Ascending aorta (tissue), 2 donors: Measurements from ENCODE around the gene MAP3K7CL. TPM values are rescaled to one million over a fixed set of nuclear protein-coding genes. Genes with fewer than 3 reads are reported as not detected.

Experiments
- DNase-seq, 2 donors: peaks; one replicate each; pipeline ENCODE4 v3.0.0-alpha.2; 2019; ENCODE audit warnings: low spot score in 2 of 2
- H3K27ac ChIP-seq, 2 donors: fragments of 200-600 bp; sonication (generic); one replicate each; pipeline ENCODE4 v1.5.1; 2016 to 2017; ENCODE audit warnings: mild to moderate bottlenecking in 1 of 2
- H3K27me3 ChIP-seq: fragments of 200-600 bp; sonication (generic); one replicate; pipeline ENCODE4 v1.5.1; 2017
- H3K36me3 ChIP-seq, 2 donors: fragments of 200-600 bp; sonication (generic); one replicate each; pipeline ENCODE4 v1.5.1; 2016
- H3K4me1 ChIP-seq, 2 donors: fragments of 200-600 bp; sonication (generic); one replicate each; pipeline ENCODE4 v1.5.1; 2016 to 2017; ENCODE audit warnings: mild to moderate bottlenecking in 1 of 2
- H3K4me3 ChIP-seq, 2 donors: fragments of 200-600 bp; sonication (generic); one replicate each; pipeline ENCODE4 v1.5.1; 2016 to 2017; ENCODE audit warnings: mild to moderate bottlenecking in 1 of 2
- H3K9me3 ChIP-seq, 2 donors: fragments of 200-600 bp; sonication (generic); one replicate each; pipeline ENCODE4 v1.5.1; 2016
- intact Hi-C: fragments of 100-400 bp; cut with DNase I; formaldehyde crosslinking; loops from one replicate; pipeline ENCODE4 v1.15.1; 2023
- total RNA-seq: library from RNA; depleted of rRNA; stranded (reverse); fragments of >200 nt; gene quantifications from one replicate; pipeline ENCODE4 v1.1.0, GENCODE V29; 2016
- TF ChIP-seq, protein P1 (sequence below), 3 experiments: fragments of 200-600 bp in 2 of 3; fragments of 450-650 bp in 1 of 3; sonication (generic) in 2 of 3; IDR thresholded peaks; one replicate each; pipeline ENCODE4 v1.5.1; 2016 to 2019; ENCODE audit warnings: antibody characterized with exemption in 3 of 3, mild to moderate bottlenecking in 1 of 3, moderate library complexity in 1 of 3

MAP3K7CL gene
- total RNA-seq, 1 donor from 2014 or later, result 6.9 TPM

DNA sequence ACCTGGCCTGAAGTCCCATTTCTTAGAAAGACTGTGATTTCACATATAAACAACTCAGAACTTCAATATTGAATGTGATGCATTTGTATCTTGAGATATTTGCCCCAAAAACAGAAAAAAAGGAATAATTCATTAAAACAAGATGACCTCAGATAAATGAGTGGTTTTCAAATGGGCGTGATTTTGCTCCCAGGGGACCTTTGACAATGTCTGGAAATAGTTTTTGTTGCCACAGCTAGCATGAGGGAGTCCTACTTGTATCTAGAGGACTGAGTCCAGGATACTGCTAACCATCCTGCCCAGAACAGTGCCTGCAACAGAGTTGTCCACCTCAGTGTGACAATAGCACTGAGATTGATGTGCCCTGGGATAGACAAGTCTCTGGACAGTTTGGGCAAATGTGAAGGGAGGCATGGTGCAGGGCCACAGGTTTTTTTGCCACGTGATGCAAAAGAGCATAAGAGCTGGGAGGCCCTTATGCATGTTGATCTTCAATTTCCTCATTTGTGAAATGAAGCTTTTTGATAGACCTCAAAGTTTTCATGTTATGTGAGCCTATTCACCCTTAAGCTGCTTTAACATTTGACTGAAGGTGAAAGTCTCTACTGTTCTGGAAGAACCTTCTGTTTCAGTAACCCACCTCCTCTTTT, 46.2 kb downstream of the MAP3K7CL start:
- H3K27me3 ChIP-seq, result no peaks in the 10 kb centered on the region
- H3K36me3 ChIP-seq, result no peaks in the 10 kb centered on the region
- H3K4me3 ChIP-seq, result no peak overlapping the region
- H3K9me3 ChIP-seq, result no peaks in the 10 kb centered on the region
- H3K4me1 ChIP-seq, result peaks cover 0 to 22% of the 10 kb centered on the region in 2 donors
- no peak for DNase-seq
- intact Hi-C loops, result no loop called here
- TF ChIP-seq, protein P1, sequence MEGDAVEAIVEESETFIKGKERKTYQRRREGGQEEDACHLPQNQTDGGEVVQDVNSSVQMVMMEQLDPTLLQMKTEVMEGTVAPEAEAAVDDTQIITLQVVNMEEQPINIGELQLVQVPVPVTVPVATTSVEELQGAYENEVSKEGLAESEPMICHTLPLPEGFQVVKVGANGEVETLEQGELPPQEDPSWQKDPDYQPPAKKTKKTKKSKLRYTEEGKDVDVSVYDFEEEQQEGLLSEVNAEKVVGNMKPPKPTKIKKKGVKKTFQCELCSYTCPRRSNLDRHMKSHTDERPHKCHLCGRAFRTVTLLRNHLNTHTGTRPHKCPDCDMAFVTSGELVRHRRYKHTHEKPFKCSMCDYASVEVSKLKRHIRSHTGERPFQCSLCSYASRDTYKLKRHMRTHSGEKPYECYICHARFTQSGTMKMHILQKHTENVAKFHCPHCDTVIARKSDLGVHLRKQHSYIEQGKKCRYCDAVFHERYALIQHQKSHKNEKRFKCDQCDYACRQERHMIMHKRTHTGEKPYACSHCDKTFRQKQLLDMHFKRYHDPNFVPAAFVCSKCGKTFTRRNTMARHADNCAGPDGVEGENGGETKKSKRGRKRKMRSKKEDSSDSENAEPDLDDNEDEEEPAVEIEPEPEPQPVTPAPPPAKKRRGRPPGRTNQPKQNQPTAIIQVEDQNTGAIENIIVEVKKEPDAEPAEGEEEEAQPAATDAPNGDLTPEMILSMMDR (IDR thresholded peaks at IDR 0.05), result no peak
- H3K27ac ChIP-seq, result peak overlapping the region; percentile 3 to 60

DNA sequence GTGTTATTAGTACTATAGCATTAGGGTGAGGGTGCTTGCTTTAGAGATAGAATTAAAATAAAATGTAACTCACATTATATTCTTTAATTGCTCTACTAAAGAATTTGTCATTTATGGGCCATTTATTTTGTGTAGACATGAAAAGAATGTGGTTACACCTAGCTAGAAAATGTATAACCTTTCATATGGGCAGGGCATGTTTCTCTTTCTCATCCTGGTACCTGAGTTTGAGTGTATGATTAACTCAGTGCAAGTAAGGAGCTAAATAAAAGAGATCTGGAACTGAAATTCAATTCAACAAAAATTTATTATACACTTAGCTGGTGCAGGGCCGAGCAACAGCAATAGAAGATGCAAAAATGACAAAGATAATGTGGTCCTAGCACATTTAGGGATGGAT, 47.4 kb downstream of the MAP3K7CL start:
- Histone ChIP-seq H3K27ac (no peak overlapping the region), H3K4me1 (peaks cover 0 to 28% of the 10 kb centered on the region in 2 donors), H3K36me3 (no peaks in the 10 kb centered on the region), H3K27me3 (no peaks in the 10 kb centered on the region), H3K4me3 (no peak overlapping the region), H3K9me3 (no peaks in the 10 kb centered on the region)
- TF ChIP-seq, protein P1 (IDR thresholded peaks at IDR 0.05), result no peak
- no peak for DNase-seq
- intact Hi-C loops, result no loop called here

DNA sequence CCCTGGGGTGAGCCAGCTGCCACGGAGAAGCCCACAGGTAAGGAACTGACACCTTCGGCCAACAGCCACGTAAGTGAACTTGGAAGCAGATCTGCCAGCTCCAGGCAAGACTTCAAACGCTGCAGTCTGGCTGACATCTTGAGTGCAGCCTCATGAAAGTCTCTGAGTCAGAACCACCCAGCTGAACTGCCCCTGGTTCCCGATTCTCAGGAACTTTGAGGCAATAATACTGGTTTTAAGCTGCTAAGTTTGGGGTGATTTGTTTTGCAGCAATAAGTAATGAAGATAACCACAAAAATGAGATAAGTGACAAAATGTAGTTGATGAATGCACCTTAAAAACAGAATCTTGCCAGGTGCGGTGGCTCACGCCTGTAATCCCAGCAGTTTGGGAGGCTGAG, 48.5 kb downstream of the MAP3K7CL start:
- Histone ChIP-seq H3K4me3 (no peak overlapping the region), H3K27me3 (no peaks in the 10 kb centered on the region), H3K9me3 (no peaks in the 10 kb centered on the region), H3K27ac (no peak overlapping the region), H3K4me1 (peaks cover 0 to 34% of the 10 kb centered on the region in 2 donors), H3K36me3 (no peaks in the 10 kb centered on the region)
- intact Hi-C loops, result no loop called here
- no peak for DNase-seq
- TF ChIP-seq, protein P1 (IDR thresholded peaks at IDR 0.05), result no peak

DNA sequence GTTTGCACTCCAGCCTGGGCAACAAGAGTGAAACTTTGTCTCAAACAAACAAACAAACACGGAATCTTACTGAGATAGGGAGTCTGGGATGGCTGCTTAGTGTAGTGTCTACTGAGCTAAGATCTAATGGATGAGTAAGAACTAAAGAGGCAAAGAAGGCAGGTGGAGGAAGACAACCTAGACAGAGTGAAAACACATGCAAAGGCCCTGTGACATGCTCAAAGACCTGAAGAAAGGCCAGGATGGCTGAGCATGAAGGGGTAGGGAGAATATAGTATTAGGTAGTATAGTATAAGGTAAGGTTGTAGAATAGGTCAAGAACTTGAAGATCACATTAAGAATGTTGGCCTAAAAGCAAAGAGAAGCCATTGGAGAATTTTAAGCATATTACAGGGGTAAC, 49.1 kb downstream of the MAP3K7CL start:
- Histone ChIP-seq H3K27ac (no peak overlapping the region), H3K9me3 (no peaks in the 10 kb centered on the region), H3K4me3 (no peak overlapping the region), H3K27me3 (no peaks in the 10 kb centered on the region), H3K4me1 (peaks cover 0 to 32% of the 10 kb centered on the region in 2 donors), H3K36me3 (no peaks in the 10 kb centered on the region)
- intact Hi-C loops, result no loop called here
- DNase-seq, result no peak
- TF ChIP-seq, protein P1 (IDR thresholded peaks at IDR 0.05), result no peak

DNA sequence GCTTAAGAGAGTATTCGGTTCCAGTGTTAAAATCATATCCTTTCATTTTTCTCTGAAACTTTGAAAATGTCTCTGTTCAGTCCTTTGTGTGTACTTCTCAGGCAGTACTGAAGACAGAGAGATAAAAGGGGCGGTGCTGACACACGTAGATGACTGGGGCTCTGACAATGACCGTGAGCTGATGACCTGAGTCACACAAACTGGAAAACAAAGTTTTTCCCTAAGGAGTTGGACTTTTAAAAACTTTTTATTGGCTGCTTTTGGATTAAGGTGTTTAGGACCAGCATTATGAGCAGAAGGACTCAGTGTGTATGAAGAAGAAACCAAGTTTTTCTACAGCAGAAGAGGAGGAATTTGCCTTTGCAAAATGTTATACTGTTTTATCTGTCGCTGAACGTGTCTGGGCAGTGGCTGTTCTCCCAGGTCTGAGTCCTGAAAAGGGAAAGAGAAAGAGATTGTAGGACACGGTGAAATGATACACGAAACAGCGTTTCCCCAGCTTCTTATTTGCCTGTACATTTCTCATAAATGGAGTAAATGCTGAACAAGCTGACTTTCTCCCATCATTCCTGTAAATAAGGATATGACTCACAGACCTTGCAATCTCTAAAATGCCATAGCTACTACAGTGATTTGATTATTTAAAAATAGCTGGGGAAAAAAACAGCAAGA, 51.5 kb downstream of the MAP3K7CL start:
- intact Hi-C loops, result loop anchor here (2.0 to 5.0 kb wide), 2 partner anchors 19 to 160 kb away; no protein-coding TSS in a partner anchor

More for the DNA sequence above, 51.5 kb downstream of the MAP3K7CL start:
- H3K27me3 ChIP-seq, result no peaks in the 10 kb centered on the region
- peak overlapping the region; percentile 47 to 58 for H3K4me3 ChIP-seq
- no peaks in the 10 kb centered on the region for H3K9me3 ChIP-seq
- no peak for DNase-seq
- H3K4me1 ChIP-seq, result peaks cover 0 to 23% of the 10 kb centered on the region in 2 donors
- peak overlapping the region; percentile 91 to 95 for H3K27ac ChIP-seq
- TF ChIP-seq, protein P1 (IDR thresholded peaks at IDR 0.05), result no peak
- no peaks in the 10 kb centered on the region for H3K36me3 ChIP-seq
